HG02642 (cell line): ENCODE results near the gene POLD1.

ENCODE experiments used
- ATAC-seq: cut with Tn5 transposase; IDR thresholded peaks from one replicate; pipeline ENCODE4 v1.9.1; 2021; ENCODE audit warnings: mild to moderate bottlenecking; ENCODE audit not compliant: unreplicated experiment, poor library complexity

Gene POLD1

GRCh38 chr19:50362656-50363424 is 21.3 kb upstream of the POLD1 start:
- ATAC-seq: no peak

DNA sequence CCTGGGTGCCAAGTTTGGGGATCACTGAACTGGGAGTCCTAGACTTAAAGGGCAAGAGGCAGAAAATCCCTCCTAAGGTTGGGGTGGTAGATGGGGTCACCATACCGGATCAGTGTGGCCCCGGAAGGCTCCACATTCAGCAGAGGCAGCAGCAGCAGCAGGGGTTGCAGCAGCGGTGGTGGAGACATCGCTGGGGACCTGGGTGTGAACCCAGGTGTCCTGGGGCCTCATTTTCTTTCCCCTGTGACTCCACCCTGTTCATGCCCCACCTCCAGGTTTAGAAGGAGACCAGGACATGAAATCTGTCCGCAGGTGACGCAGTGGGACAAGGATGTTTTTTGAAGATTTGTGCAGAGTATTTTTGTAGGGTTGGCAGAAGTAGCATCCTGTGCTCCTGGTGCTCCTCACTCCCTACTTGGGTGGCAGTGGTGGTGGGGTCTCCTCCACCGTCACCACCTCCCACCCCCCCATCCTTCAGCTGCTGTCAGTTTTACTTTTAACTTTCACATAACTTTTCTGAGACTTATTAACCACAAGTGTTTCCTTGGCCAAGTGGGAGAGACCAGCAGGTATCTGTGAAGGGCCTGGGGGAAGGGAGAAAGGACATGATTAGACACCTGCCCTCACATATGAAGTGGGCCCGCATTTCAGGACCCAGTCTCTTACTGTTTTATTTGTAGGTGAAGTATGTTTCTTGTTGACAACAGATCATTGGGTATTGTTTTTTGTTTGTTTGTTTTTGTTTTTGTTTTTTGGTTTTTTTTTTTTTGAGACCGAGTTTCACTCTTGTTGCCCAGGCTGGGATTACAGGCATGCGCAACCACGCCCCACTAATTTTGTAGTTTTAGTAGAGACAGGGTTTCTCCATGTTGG is 18.5 kb upstream of the POLD1 start, which contains the start of gene NAPSA:
Gene NAPSA (minus strand): TSS at position 206 of the 873 bp plus-strand sequence. CDS start 18 bp downstream, at position 188.
- no peak for ATAC-seq

GRCh38 chr19:50368649-50369570 is 15.2 kb upstream of the POLD1 start:
- ATAC-seq: peak; percentile 61

- no peak for ATAC-seq
Observed at GRCh38 chr19:50371914-50372475, 12.2 kb upstream of the POLD1 start.

- ATAC-seq: peak; percentile 85
Observed at GRCh38 chr19:50376166-50377050, 7.7 kb upstream of the POLD1 start, which contains the start of gene NR1H2. NR1H2 (plus strand) TSS chr19:50376457; CDS start chr19:50377606, 1,149 bp downstream.

- ATAC-seq: peak; percentile 8
Observed at GRCh38 chr19:50377051-50377461, 7.1 kb upstream of the POLD1 start.

- ATAC-seq: no peak
Observed at GRCh38 chr19:50377517-50377916, 6.6 kb upstream of the POLD1 start.

DNA sequence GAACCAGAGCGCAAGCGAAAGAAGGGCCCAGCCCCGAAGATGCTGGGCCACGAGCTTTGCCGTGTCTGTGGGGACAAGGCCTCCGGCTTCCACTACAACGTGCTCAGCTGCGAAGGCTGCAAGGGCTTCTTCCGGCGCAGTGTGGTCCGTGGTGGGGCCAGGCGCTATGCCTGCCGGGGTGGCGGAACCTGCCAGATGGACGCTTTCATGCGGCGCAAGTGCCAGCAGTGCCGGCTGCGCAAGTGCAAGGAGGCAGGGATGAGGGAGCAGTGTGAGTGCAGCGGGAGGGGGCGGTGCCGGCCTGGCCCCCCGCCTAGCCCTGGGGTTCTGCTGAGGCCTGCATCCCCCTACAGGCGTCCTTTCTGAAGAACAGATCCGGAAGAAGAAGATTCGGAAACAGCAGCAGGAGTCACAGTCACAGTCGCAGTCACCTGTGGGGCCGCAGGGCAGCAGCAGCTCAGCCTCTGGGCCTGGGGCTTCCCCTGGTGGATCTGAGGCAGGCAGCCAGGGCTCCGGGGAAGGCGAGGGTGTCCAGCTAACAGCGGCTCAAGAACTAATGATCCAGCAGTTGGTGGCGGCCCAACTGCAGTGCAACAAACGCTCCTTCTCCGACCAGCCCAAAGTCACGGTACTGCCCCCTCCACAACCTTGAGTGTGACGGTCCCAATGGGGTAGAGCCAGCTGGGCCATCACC is 5.8 kb upstream of the POLD1 start:
- ATAC-seq: no peak

GRCh38 chr19:50378863-50379236 is 5.3 kb upstream of the POLD1 start:
- ATAC-seq: no peak

- no peak for ATAC-seq
Observed at GRCh38 chr19:50379602-50380001, 4.5 kb upstream of the POLD1 start.

- ATAC-seq: no peak
Observed at GRCh38 chr19:50380137-50380536, 4.0 kb upstream of the POLD1 start.

DNA sequence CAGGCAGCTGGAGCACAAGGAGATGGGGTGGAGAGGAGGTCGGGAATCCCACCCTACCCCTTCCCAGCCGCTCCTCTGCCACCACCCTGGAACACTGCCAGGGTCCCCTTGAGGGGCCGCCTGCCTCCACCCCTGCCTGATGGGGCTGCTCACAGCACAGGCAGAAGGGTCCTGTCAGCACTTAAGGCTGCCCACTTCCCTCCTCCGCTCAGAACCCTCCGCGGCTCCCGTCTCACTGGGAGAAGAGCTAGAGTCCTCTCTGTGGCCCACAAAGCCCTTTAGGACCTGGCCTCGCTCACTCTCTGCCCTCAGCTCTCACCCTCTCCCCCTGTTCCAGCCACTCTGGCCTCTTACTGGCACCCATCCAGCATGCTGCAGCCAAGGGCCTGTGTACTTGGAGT is 3.4 kb upstream of the POLD1 start:
- ATAC-seq: no peak

GRCh38 chr19:50381881-50382729 is 2.0 kb upstream of the POLD1 start:
- no peak for ATAC-seq

DNA sequence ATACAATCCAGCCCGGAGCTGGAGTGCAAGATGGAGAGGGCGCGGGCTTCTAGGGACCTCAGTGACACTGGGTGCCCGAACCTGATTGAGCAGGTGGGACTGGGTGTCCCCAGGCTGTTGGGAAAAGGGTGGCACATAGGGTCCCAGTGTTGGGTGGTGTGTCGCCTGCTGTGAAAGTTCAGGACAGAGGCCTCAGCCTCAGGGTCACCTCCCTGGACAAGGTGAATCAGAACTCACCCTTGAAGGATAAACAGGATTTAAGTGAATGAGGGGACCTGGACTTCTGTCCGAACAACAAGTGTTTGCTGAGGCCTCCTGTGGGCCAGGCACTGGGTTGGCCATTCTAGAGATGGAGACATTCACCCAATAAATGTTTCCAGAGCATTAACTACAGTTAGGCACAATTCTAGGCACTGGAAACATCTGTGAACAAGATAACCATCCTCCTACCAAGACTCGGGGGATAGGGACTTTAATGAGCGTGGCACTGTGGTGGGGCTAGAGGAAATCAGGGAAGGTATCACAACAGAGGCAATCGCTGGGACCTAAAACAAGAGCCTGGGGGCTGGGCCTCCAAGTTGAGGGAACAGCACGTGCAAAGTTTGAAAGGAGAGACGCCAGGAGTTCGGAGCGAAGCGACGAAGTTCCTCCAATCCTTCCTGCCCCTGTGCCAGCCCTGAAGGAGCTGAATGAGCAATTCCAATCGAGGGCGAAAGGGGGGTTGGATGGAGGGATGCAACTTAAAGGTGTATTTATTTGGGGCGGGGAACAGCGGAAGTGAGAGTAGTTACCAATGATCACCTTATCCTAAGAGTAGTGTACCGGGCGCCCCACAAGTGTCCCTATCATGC is 921 bp upstream of the POLD1 start:
- ATAC-seq: no peak

GRCh38 chr19:50384685-50385535 is 763 bp downstream of the POLD1 start:
- ATAC-seq: no peak
